GM23338 (cell line): ENCODE results near the gene DAB1. TPM values are rescaled to one million over a fixed set of nuclear protein-coding genes. Genes with fewer than 3 reads are reported as not detected.

Experiments
- ATAC-seq: fragments of 200-7000 bp; cut with Tn5 transposase; 3 replicates; pipeline ENCODE4 v1.9.1; 2020
- DNase-seq: peaks from one replicate; pipeline ENCODE4 v3.0.0-alpha.2; 2015; ENCODE audit warnings: low spot score
- H2AFZ ChIP-seq: fragments of 200-600 bp; sonication (generic); 2 replicates; pipeline ENCODE4 v1.8.0; 2016; ENCODE audit warnings: antibody characterized with exemption, mild to moderate bottlenecking, moderate library complexity
- H3F3A ChIP-seq: fragments of 200-600 bp; sonication (generic); replicated peaks from 2 replicates; pipeline ENCODE4 v1.8.0; 2017; ENCODE audit warnings: antibody characterized with exemption, mixed run types, low read depth
- H3K27ac ChIP-seq: fragments of 200-600 bp; sonication (generic); 2 replicates; pipeline ENCODE4 v1.6.1; 2016; ENCODE audit warnings: low read depth
- H3K27me3 ChIP-seq: fragments of 200-600 bp; sonication (generic); 2 replicates; pipeline ENCODE4 v1.8.0; 2016; ENCODE audit warnings: mild to moderate bottlenecking, mixed run types, moderate library complexity; ENCODE audit not compliant: insufficient read depth
- H3K36me3 ChIP-seq: fragments of 200-600 bp; sonication (generic); 2 replicates; pipeline ENCODE4 v1.8.0; 2016; ENCODE audit warnings: mild to moderate bottlenecking; ENCODE audit not compliant: insufficient read depth
- H3K4me1 ChIP-seq: fragments of 200-600 bp; sonication (generic); 2 replicates; pipeline ENCODE4 v1.8.0; 2016; ENCODE audit warnings: mild to moderate bottlenecking, moderate library complexity; ENCODE audit not compliant: insufficient read depth
- H3K4me2 ChIP-seq: fragments of 200-600 bp; sonication (generic); 2 replicates; pipeline ENCODE4 v1.7.1; 2017; ENCODE audit warnings: mixed run types
- H3K4me3 ChIP-seq: fragments of 200-600 bp; sonication (generic); 2 replicates; pipeline ENCODE4 v1.6.1; 2016; ENCODE audit warnings: mixed run types
- H3K79me2 ChIP-seq: fragments of 200-600 bp; sonication (generic); replicated peaks from 2 replicates; pipeline ENCODE4 v1.8.0; 2017; ENCODE audit warnings: mild to moderate bottlenecking; ENCODE audit not compliant: insufficient read depth
- H3K9me2 ChIP-seq: fragments of 200-600 bp; sonication (generic); 2 replicates; pipeline ENCODE4 v1.8.0; 2017; ENCODE audit not compliant: insufficient read depth
- H4K20me1 ChIP-seq: fragments of 200-600 bp; sonication (generic); replicated peaks from 2 replicates; pipeline ENCODE4 v1.8.0; 2017; ENCODE audit warnings: mild to moderate bottlenecking; ENCODE audit not compliant: insufficient read depth
- H3K27ac Mint-ChIP-seq: 2 replicates; pipeline ENCODE4 v1.8.0; 2020; ENCODE audit warnings: inconsistent platforms, mild to moderate bottlenecking, moderate library complexity, mixed read lengths
- H3K27me3 Mint-ChIP-seq: 3 replicates; pipeline ENCODE4 v1.8.0; 2022; ENCODE audit warnings: low read depth, mild to moderate bottlenecking, moderate library complexity, mixed read lengths, inconsistent platforms; ENCODE audit not compliant: insufficient read depth, poor library complexity
- H3K36me3 Mint-ChIP-seq: 3 replicates; pipeline ENCODE4 v1.8.0; 2021; ENCODE audit warnings: low read depth, mild to moderate bottlenecking, inconsistent platforms, moderate library complexity, mixed read lengths
- H3K4me1 Mint-ChIP-seq: 3 replicates; pipeline ENCODE4 v1.8.0; 2020; ENCODE audit warnings: mild to moderate bottlenecking, inconsistent platforms, mixed read lengths
- H3K4me3 Mint-ChIP-seq: 3 replicates; pipeline ENCODE4 v1.8.0; 2021; ENCODE audit warnings: moderate library complexity, mild to moderate bottlenecking, inconsistent platforms, mixed read lengths
- H3K9me3 Mint-ChIP-seq: 3 replicates; pipeline ENCODE4 v1.8.0; 2020; ENCODE audit warnings: moderate library complexity, mild to moderate bottlenecking, inconsistent platforms, mixed read lengths
- CTCF ChIP-seq, 2 experiments: fragments of 200-600 bp in 1 of 2; sonication (generic) in 1 of 2; conservative IDR thresholded peaks; 2 replicates each; pipeline versions ENCODE4 v1.5.1 to v1.6.1; 2016 to 2017; ENCODE audit warnings: antibody characterized with exemption in 2 of 2, low read depth in 2 of 2, mild to moderate bottlenecking in 2 of 2, moderate library complexity in 1 of 2
- ETS1 ChIP-seq: IDR thresholded peaks from 2 replicates; pipeline ENCODE4 v1.6.1; 2016; ENCODE audit warnings: antibody characterized with exemption
- EZH2 ChIP-seq: fragments of 200-600 bp; sonication (generic); IDR thresholded peaks from one replicate; pipeline ENCODE4 v1.8.0; 2017; ENCODE audit warnings: antibody characterized with exemption, mild to moderate bottlenecking, low read depth; ENCODE audit not compliant: unreplicated experiment
- JUNB ChIP-seq: IDR thresholded peaks from one replicate; pipeline ENCODE4 v1.6.1; 2016; ENCODE audit warnings: antibody characterized with exemption; ENCODE audit not compliant: unreplicated experiment
- NANOG ChIP-seq: IDR thresholded peaks from 2 replicates; pipeline ENCODE4 v1.6.1; 2016; ENCODE audit warnings: antibody characterized with exemption, borderline replicate concordance
- POLR2AphosphoS5 ChIP-seq: IDR thresholded peaks from 2 replicates; pipeline ENCODE4 v1.6.1; 2016; ENCODE audit warnings: antibody characterized with exemption, low read depth
- REST ChIP-seq: IDR thresholded peaks from one replicate; pipeline ENCODE4 v1.6.1; 2018; ENCODE audit warnings: antibody characterized with exemption; ENCODE audit not compliant: unreplicated experiment
- ZNF114 ChIP-seq: fragments of 250-450 bp; sonication (Bioruptor Pico); IDR thresholded peaks from 2 replicates; pipeline ENCODE4 v1.5.0; 2020; ENCODE audit warnings: mild to moderate bottlenecking, moderate library complexity
- ZNF331 ChIP-seq: fragments of 250-450 bp; sonication (Bioruptor Pico); IDR thresholded peaks from 2 replicates; pipeline ENCODE4 v1.5.0; 2020; ENCODE audit warnings: low read depth, mild to moderate bottlenecking, moderate library complexity
- ZNF462 ChIP-seq: fragments of 250-450 bp; sonication (Bioruptor Pico); IDR thresholded peaks from 2 replicates; pipeline ENCODE4 v1.5.0; 2020; ENCODE audit warnings: mild to moderate bottlenecking, moderate library complexity
- polyA plus RNA-seq: library from polyadenylated mRNA; unstranded; fragments of >200 nt; fragmentation: Nextera tagmentation; extraction: Ambion mirVana; gene quantifications from 2 replicates; pipeline ENCODE4 v1.2.1, GENCODE V29; 2016
- total RNA-seq: library from RNA; depleted of rRNA; stranded (reverse); fragments of >200 nt; shearing (Covaris generic); gene quantifications from 2 replicates; pipeline ENCODE4 v1.2.3, GENCODE V29; 2014

Gene DAB1
- total and polyA plus RNA-seq, 2 experiments from 2014 or later, result 12.8 to 14.5 TPM

- TF ChIP-seq ETS1, result no peak
- no peak for TF ChIP-seq REST
- no peak for TF ChIP-seq JUNB
- no peak for TF ChIP-seq NANOG
- no peak for TF ChIP-seq ZNF331 (CRISPR knock-in tag)
- no peak for TF ChIP-seq CTCF (conservative IDR thresholded peaks at IDR 0.05; ENCODE audit: low read depth in 2 of 2)
- no peak for TF ChIP-seq POLR2AphosphoS5
Observed at GRCh38 chr1:56986397-56986796, 437.5 kb downstream of the DAB1 start (continued).

GRCh38 chr1:56985857-56986256 lies 438.0 kb downstream of the DAB1 start:
- DNase-seq, result no peak
- H3K4me3 Mint-ChIP-seq, result no peak overlapping the region
- no peak for ATAC-seq
- Histone ChIP-seq H3K27me3 (no peaks in the 10 kb centered on the region), H4K20me1 (no peaks in the 10 kb centered on the region), H2AFZ (0 out of 2 replicates have a peak overlapping the region, but pooled peaks have one; percentile 52), H3K27ac (no peak overlapping the region), H3K79me2 (no peaks in the 10 kb centered on the region), H3K4me3 (no peak overlapping the region), H3K9me2 (peaks cover 11% of the 10 kb centered on the region; the same call in 1 of the 2 replicates), H3K4me1 (no peaks in the 10 kb centered on the region), H3F3A (no peaks in the 10 kb centered on the region), H3K36me3 (no peaks in the 10 kb centered on the region), H3K4me2 (no peak overlapping the region)
- no peaks in the 10 kb centered on the region for H3K36me3 Mint-ChIP-seq
- no peaks in the 10 kb centered on the region; the same call in 2 of the 3 replicates for H3K9me3 Mint-ChIP-seq
- peaks cover 1% of the 10 kb centered on the region for H3K27me3 Mint-ChIP-seq
- TF ChIP-seq EZH2, result no peak
- TF ChIP-seq ZNF114 (CRISPR knock-in tag), result no peak
- TF ChIP-seq ZNF462 (CRISPR knock-in tag), result no peak
- TF ChIP-seq POLR2AphosphoS5, result no peak
- H3K27ac Mint-ChIP-seq, result no peak overlapping the region
- no peaks in the 10 kb centered on the region for H3K4me1 Mint-ChIP-seq
